ENCODE results near the gene PPP2R2C. TPM values are rescaled to one million over a fixed set of nuclear protein-coding genes. Genes with fewer than 3 reads are reported as not detected.

PPP2R2C gene
- total RNA-seq, 1 experiment from 2014 or later = 32.9 TPM

- Histone ChIP-seq H3K36me3 (ENCODE audit: control insufficient read depth in 1 of 2, insufficient read depth in 2 of 2, low read length in 2 of 2) (peaks cover 0 to 5% of the 10 kb centered on the region in 2 experiments; a peak in 1 of 4 replicates), H3K9ac (ENCODE audit: low read length) (no peak overlapping the region), H3K27ac (ENCODE audit: low read depth, low read length) (no peak overlapping the region), H3K27me3 (ENCODE audit: insufficient read depth, low read length) (no peaks in the 10 kb centered on the region), H2AFZ (ENCODE audit: low read depth, low read length, poor library complexity, severe bottlenecking) (no peak overlapping the region), H3K9me3 (ENCODE audit: control insufficient read depth in 1 of 2, insufficient read depth in 1 of 2, low read depth in 1 of 2, low read length in 2 of 2) (no peaks in the 10 kb centered on the region), H3K9me2 (ENCODE audit: insufficient read depth) (no peaks in the 10 kb centered on the region), H3K79me2 (ENCODE audit: insufficient read depth, low read length) (no peaks in the 10 kb centered on the region), H3K4me1 (ENCODE audit: control insufficient read depth in 1 of 2, insufficient read depth in 2 of 2, low read length in 2 of 2) (no peaks in the 10 kb centered on the region), H4K20me1 (ENCODE audit: insufficient read depth) (no peaks in the 10 kb centered on the region), H3K4me3 (replicated peaks in 1 of 2; ENCODE audit: low read depth in 1 of 2, low read length in 2 of 2) (no peak overlapping the region), H3K4me2 (ENCODE audit: low read length) (no peak overlapping the region)
- peak; percentile 31 for TF ChIP-seq YY1 (IDR thresholded peaks at IDR 0.05; ENCODE audit: extremely low read depth, insufficient replicate concordance, low read depth, low read length)
- TF ChIP-seq POLR2AphosphoS5 (IDR thresholded peaks at IDR 0.05; ENCODE audit: low read depth, low read length) = no peak
- TF ChIP-seq SP1 (IDR thresholded peaks at IDR 0.05; ENCODE audit: low read depth) = peak; percentile 69
- no peak for TF ChIP-seq RAD21 (IDR thresholded peaks at IDR 0.05; ENCODE audit: low read depth)
- TF ChIP-seq ZBTB33 (IDR thresholded peaks at IDR 0.05; ENCODE audit: extremely low read depth, insufficient replicate concordance, low read length) = no peak
- intact Hi-C loops (cut with micrococcal nuclease) = no loop called here
- ChIA-PET RAD21 (ENCODE audit: low non-redundant PET in 1 of 2, low total read pairs in 2 of 2, uncharacterized antibody in 2 of 2, unreplicated experiment in 2 of 2) (no interaction called here), CTCF (no interaction called here), POLR2A (interaction anchor here (1.4 kb wide), 1 partner anchor 301 kb away, joined by 4 read pairs; a partner anchor contains a TSS)
- peak; percentile 93 for ATAC-seq
- peak; percentile 54 for DNase-seq (ENCODE audit: low read depth, low spot score)
- BruUV-seq (replicated peaks) = no TSS peak
Measured at GRCh38 chr4:6372649-6373525, 99.5 kb downstream of the PPP2R2C start.

GRCh38 chr4:6371812-6372211, 100.6 kb downstream of the PPP2R2C start:
- DNase-seq (ENCODE audit: low read depth, low spot score) (no peak), ATAC-seq (no peak)
- POLR2A ChIA-PET = no interaction called here
- H3K4me3 ChIP-seq (replicated peaks in 1 of 2; ENCODE audit: low read depth in 1 of 2, low read length in 2 of 2) = no peak overlapping the region
- CTCF ChIA-PET = no interaction called here
- RAD21 ChIA-PET (ENCODE audit: low non-redundant PET in 1 of 2, low total read pairs in 2 of 2, uncharacterized antibody in 2 of 2, unreplicated experiment in 2 of 2) = no interaction called here
- no peaks in the 10 kb centered on the region for H3K4me1 ChIP-seq (ENCODE audit: control insufficient read depth in 1 of 2, insufficient read depth in 2 of 2, low read length in 2 of 2)
- no peaks in the 10 kb centered on the region for H4K20me1 ChIP-seq (ENCODE audit: insufficient read depth)
- H3K9me3 ChIP-seq (ENCODE audit: control insufficient read depth in 1 of 2, insufficient read depth in 1 of 2, low read depth in 1 of 2, low read length in 2 of 2) = no peaks in the 10 kb centered on the region
- intact Hi-C loops (cut with micrococcal nuclease) = no loop called here
- H3K36me3 ChIP-seq (ENCODE audit: control insufficient read depth in 1 of 2, insufficient read depth in 2 of 2, low read length in 2 of 2) = peaks cover 0 to 5% of the 10 kb centered on the region in 2 experiments; a peak in 1 of 4 replicates
- H2AFZ ChIP-seq (ENCODE audit: low read depth, low read length, poor library complexity, severe bottlenecking) = no peak overlapping the region
- peaks cover 7% of the 10 kb centered on the region; the same call in 1 of the 2 replicates for H3K27me3 ChIP-seq (ENCODE audit: insufficient read depth, low read length)
- no peak overlapping the region for H3K4me2 ChIP-seq (ENCODE audit: low read length)
- no peak overlapping the region for H3K27ac ChIP-seq (ENCODE audit: low read depth, low read length)
- H3K79me2 ChIP-seq (ENCODE audit: insufficient read depth, low read length) = no peaks in the 10 kb centered on the region
- no peaks in the 10 kb centered on the region for H3K9me2 ChIP-seq (ENCODE audit: insufficient read depth)
- BruUV-seq (replicated peaks) = no TSS peak
- H3K9ac ChIP-seq (ENCODE audit: low read length) = no peak overlapping the region
- TF ChIP-seq RAD21 (IDR thresholded peaks at IDR 0.05; ENCODE audit: low read depth) = no peak
- TF ChIP-seq ZNF274 (IDR thresholded peaks at IDR 0.05; ENCODE audit: low read depth, low read length) = no peak
- TF ChIP-seq CBX3 (IDR thresholded peaks at IDR 0.05; ENCODE audit: low read depth) = no peak
- TF ChIP-seq ZBTB33 (IDR thresholded peaks at IDR 0.05; ENCODE audit: extremely low read depth, insufficient replicate concordance, low read length) = no peak
- no peak for TF ChIP-seq SRF (IDR thresholded peaks at IDR 0.05; ENCODE audit: low read depth)
- no peak for TF ChIP-seq ZFX (IDR thresholded peaks at IDR 0.05)
- TF ChIP-seq CTCF (IDR thresholded peaks at IDR 0.05 in 2 of 3, conservative IDR thresholded peaks at IDR 0.05 in 1 of 3; ENCODE audit: borderline replicate concordance in 1 of 3, insufficient read depth in 1 of 3, low read depth in 2 of 3, low read length in 2 of 3) = no peak
- TF ChIP-seq FOSL1 (IDR thresholded peaks at IDR 0.05; ENCODE audit: low read depth) = no peak
- no peak for TF ChIP-seq SP1 (IDR thresholded peaks at IDR 0.05; ENCODE audit: low read depth)
- no peak for TF ChIP-seq SIN3A (IDR thresholded peaks at IDR 0.05; ENCODE audit: low read depth)

Measured in HCT116 (cell line).